HG03280 (cell line): ENCODE results near the gene TPGS1.

ENCODE experiments used
- ATAC-seq: cut with Tn5 transposase; IDR thresholded peaks from one replicate; pipeline ENCODE4 v1.9.1; 2021; ENCODE audit warnings: mild to moderate bottlenecking, moderate library complexity; ENCODE audit not compliant: unreplicated experiment

TPGS1 gene

GRCh38 chr19:538641-539428 is 31.5 kb downstream of the TPGS1 start:
- ATAC-seq: no peak

- ATAC-seq: no peak
Measured at GRCh38 chr19:539429-540030, 32.2 kb downstream of the TPGS1 start.

- no peak for ATAC-seq
Measured at GRCh38 chr19:540867-541637, 33.8 kb downstream of the TPGS1 start.

- ATAC-seq: no peak
Measured at GRCh38 chr19:541699-542098, 34.4 kb downstream of the TPGS1 start.

DNA sequence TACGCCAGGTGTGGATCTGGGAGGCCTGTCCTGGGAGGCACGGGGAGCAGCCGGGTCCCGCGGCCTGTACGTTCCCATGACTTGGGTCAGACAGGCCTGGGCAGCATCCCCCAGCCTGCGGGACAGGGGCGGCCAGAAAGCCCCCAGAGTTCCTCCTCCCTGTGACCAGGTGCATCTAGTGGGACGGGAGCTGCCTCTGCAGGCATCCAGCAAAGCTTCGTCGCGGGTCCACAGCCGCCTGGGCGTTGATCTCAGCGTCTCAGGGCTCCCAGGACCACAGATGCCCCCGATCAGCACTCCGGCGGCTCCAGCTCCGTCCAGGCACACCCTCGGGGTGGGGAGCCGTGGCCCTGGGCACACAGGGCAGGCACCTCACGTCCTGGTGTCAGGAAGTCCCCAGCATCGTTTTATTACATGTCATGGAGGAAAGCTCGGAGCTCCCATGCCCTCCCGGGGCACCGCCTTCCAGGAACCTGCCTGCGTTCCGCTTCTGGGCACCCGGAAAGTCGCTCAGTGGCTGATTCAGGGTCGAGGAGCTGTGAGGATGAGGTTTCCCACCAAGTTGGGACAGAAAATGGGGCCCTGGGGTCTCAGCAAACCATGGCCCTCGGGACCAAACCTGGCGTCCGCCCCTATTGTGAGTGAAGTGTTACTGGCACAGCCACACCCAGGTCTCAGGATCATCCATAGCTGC is 35.0 kb downstream of the TPGS1 start:
- ATAC-seq: no peak

- no peak for ATAC-seq
Measured at GRCh38 chr19:543910-544608, 36.8 kb downstream of the TPGS1 start, which contains the start of gene GZMM. Gene GZMM (plus strand): TSS chr19:544053. CDS start chr19:544072, 19 bp downstream.

GRCh38 chr19:547117-547516 is 39.8 kb downstream of the TPGS1 start:
- no peak for ATAC-seq

GRCh38 chr19:547836-548720 is 40.8 kb downstream of the TPGS1 start:
- ATAC-seq: no peak

- ATAC-seq: no peak
Measured at GRCh38 chr19:548886-549830, 41.9 kb downstream of the TPGS1 start.

DNA sequence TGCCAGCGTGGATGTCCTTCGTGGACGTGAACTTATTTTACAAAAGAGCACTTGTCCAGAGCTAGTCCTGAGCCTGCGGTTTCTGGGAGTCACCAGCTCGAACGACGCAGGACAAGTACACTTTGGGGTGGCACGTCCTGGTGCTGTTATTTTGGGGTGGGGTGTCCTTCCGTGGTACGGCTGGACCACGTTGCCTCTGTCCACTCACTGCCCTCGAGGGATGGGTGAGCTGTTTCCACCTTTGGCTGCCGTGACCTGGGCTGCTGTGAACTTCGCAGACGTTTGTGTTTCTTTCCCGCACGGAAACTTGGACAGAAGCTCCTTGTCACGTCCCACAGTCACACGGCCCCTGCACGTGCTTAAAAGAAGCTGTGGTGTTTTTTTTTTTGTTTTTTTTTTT is 47.5 kb downstream of the TPGS1 start:
- no peak for ATAC-seq

DNA sequence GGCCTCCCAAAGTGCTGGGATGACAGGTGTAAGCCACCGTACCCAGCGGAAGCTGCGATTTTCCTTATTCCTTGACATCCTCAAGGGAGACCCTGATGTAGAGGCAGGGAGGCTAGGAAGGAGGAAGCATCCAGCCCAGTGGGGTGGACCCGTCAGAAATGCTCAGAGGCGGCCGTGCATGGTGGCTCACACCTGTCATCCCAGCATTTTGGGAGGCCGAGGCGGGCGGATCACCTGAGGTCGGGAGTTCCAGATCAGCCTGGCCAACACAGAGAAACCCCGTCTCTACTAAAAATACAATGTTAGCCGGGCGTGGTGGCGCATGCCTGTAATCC is 48.1 kb downstream of the TPGS1 start:
- ATAC-seq: no peak

DNA sequence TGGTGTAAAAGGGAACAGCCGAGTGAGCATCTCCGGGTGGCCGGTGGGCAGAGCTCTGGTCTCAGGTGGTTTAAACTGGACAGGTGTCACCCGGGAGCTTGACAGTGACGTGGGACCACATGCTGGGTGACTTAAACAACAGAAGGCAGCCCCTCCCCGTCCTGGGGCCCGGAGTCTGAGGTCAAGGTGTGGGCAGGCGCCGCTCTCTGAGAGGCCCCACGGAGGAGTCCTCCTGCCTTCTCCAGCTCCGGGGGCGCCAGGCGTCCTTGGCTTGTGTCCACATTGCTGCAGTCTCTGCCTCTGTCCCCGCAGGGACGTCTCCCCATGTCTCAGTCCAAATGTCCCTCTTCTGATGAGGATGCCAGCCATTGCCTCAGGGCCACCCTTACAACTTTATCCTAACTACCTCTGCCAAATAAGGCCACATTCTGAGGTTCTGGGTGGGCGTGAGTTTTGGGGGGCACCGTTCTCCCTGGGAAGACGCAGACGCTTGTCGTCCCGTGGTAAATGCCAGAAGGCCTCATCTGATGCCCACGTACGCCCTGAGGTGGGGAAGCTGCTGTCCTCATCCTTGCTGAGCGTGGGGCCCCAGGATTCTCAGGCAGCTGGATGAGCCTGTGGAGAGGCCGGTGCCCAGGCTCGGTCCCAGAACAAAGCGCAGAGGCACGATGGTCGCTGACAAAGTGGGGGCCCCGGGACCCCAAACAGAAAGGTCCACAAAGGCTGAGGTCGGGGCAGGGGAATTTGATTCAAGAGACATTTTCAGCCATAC is 49.5 kb downstream of the TPGS1 start:
- ATAC-seq: no peak

DNA sequence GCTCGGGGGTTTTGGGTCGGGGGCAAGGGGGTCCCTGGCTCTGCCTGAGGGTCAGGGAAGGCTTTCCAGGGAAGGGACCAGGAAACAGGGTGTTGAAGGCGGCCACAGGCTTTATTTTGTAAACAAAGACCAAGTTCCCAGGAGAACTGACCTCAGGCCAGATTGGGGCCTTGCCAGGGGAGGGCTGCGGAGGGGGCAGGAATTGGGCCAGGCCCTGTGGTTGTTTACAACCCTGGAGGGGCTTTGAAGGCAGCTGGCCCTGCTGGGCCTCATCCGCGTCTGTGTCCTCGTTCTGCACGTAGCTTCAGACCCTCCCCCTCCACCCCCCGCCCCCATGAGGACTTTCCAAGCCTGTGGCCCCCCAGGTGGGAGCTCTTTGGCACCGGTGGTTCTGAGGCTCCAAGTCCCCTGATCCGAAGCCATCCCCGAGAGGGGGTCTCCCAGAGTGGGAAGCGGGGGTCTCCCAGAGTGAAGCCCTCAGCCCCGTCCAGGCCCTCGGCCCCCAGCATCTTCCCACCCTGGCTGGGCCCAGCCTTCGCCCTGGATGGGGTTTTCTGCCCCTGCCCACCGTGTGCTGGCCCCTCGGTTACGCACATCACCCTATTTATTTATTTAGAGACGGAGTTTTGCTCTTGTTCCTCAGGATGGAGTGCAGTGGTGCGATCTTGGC is 51.6 kb downstream of the TPGS1 start:
- no peak for ATAC-seq

DNA sequence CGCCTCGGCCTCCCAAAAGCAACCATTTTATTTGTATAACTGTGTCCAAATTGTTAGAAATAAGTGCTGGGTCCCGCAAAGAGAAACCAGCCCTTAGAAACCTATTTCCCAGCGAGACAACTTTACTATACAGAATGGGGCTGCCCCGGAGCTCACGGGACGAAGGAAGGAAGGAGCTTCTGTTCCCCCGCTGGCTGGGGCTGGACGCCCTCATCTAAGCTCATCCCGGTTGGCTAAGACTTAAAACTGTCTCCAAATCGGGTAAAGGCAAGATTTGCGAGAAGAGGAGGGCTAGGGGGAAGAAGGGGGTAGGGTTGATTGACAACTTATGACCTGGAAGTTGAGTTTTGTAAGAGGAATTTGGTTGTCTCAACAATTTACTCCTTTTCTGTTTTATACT is 52.8 kb downstream of the TPGS1 start:
- ATAC-seq: no peak

DNA sequence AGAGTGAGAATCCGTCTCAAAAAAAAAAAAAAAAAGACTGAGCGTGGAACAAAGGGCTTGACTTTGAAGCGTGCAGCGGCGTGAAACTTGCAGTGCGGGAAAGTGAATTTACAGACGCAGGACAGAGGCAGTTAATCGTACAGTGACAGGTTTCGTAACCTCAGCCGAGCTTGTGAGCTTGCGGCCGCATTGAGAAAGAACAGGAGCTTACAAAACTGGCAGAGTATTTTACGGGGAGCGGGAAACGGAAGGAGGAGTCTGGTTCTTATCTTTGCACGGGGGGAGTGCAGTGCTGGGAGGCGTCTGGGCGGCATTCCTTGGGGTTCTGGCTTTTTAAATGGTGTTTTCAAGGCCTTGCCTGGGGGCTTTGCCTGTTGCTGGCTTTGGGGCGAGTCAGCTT is 59.1 kb downstream of the TPGS1 start:
- ATAC-seq: no peak

- no peak for ATAC-seq
Measured at GRCh38 chr19:566844-567243, 59.5 kb downstream of the TPGS1 start.

GRCh38 chr19:567296-567900 is 60.1 kb downstream of the TPGS1 start:
- ATAC-seq: no peak
